DOHH2 (cell line): ENCODE measurements around the gene MPRIP.

Experiments
- CTCF ChIP-seq: fragments of 200-600 bp; sonication (generic); IDR thresholded peaks from one replicate; pipeline ENCODE4 v1.5.1; 2014; ENCODE audit warnings: antibody characterized with exemption, mild to moderate bottlenecking, low read depth, low read length; ENCODE audit not compliant: poor library complexity, severe bottlenecking
- EZH2phosphoT487 ChIP-seq: fragments of 200-600 bp; sonication (generic); IDR thresholded peaks from 2 replicates; pipeline ENCODE4 v1.6.1; 2017; ENCODE audit warnings: borderline replicate concordance, mild to moderate bottlenecking, antibody characterized with exemption, low read length, moderate library complexity, mixed read lengths

GRCh38 chr17:17030515-17031211, 11.6 kb upstream of the MPRIP start:
- TF ChIP-seq EZH2phosphoT487, result no peak
- TF ChIP-seq CTCF, result no peak
